HepG2 (cell line): ENCODE results near the gene FANCG. TPM values are rescaled to one million over a fixed set of nuclear protein-coding genes. Genes with fewer than 3 reads are reported as not detected.

Source experiments
- ATAC-seq: fragments of 200-7000 bp; cut with Tn5 transposase; 3 replicates; pipeline ENCODE4 v1.9.1; 2020; ENCODE audit warnings: mild to moderate bottlenecking, moderate library complexity
- BruUV-seq: library from RNA; stranded (reverse); fragments of 400-500 nt; replicated peaks from 2 replicates; lab custom pipeline; 2021; lab: Mats Ljungman, UMichigan
- CTCF ChIA-PET: fragments of 300-600 bp; formaldehyde crosslinking; extraction: SDS; loops from one replicate; lab custom pipeline; 2021; ENCODE audit warnings: low total read pairs, inconsistent platforms, low intra/inter-chr PET ratio; lab: Yijun Ruan, JAX
- POLR2A ChIA-PET: fragments of 350-600 bp; sonication (Branson Sonifier 250); formaldehyde crosslinking; loops from one replicate; lab custom pipeline; 2020; ENCODE audit warnings: antibody characterized with exemption, inconsistent platforms; lab: Yijun Ruan, JAX
- DNase-seq: peaks from one replicate; pipeline ENCODE4 v3.0.0-alpha.2; 2015; ENCODE audit warnings: low spot score
- FAIRE-seq: peaks from 3 replicates; lab custom pipeline; 2011; peaks lifted over from hg19 to GRCh38; lab: Jason Lieb, UNC
- H2AFZ ChIP-seq: one replicate; pipeline ENCODE4 v1.6.1; 2011; ENCODE audit warnings: low read length, inconsistent platforms
- H3K27ac ChIP-seq: fragments of 300-600 bp; 3 replicates; pipeline ENCODE4 v1.8.0; 2011; ENCODE audit warnings: mixed run types, mild to moderate bottlenecking, mixed read lengths, low read length, inconsistent platforms; ENCODE audit not compliant: insufficient read depth; ENCODE audit errors: extremely low read length
- H3K27me3 ChIP-seq, 2 experiments: fragments of 200-600 bp in 1 of 2; 2 replicates in 1 of 2; 3 replicates in 1 of 2; pipeline versions ENCODE4 v1.6.0 to v1.8.0; 2011; ENCODE audit warnings: low read length in 2 of 2, mild to moderate bottlenecking in 2 of 2, moderate library complexity in 2 of 2, inconsistent platforms in 1 of 2; ENCODE audit not compliant: insufficient read depth in 2 of 2, control insufficient read depth in 1 of 2
- H3K36me3 ChIP-seq, 2 experiments: fragments of 200-600 bp in 1 of 2; replicated peaks in 1 of 2; 2 replicates in 1 of 2; 3 replicates in 1 of 2; pipeline versions ENCODE4 v1.5.1 to v1.8.0; 2011; ENCODE audit warnings: low read length in 2 of 2, inconsistent platforms in 1 of 2; ENCODE audit not compliant: insufficient read depth in 2 of 2, control insufficient read depth in 1 of 2
- H3K4me1 ChIP-seq: 2 replicates; pipeline ENCODE4 v1.5.1; 2012; ENCODE audit warnings: low read length, inconsistent platforms; ENCODE audit not compliant: insufficient read depth
- H3K4me2 ChIP-seq: 2 replicates; pipeline ENCODE4 v1.6.0; 2011; ENCODE audit warnings: low read depth, low read length, inconsistent platforms
- H3K4me3 ChIP-seq, 3 experiments: fragments of 200-600 bp in 1 of 3; sonication (generic), shearing (Covaris generic) in 1 of 3; replicated peaks in 1 of 3; 2 replicates each; pipeline ENCODE4 v1.5.1; 2011 to 2016; ENCODE audit warnings: low read length in 3 of 3, inconsistent platforms in 2 of 3, low read depth in 2 of 3, mild to moderate bottlenecking in 2 of 3, control low read depth in 1 of 3, mixed read lengths in 1 of 3; ENCODE audit not compliant: insufficient read depth in 1 of 3
- H3K79me2 ChIP-seq: one replicate; pipeline ENCODE4 v1.6.1; 2011; ENCODE audit warnings: low read length, inconsistent platforms; ENCODE audit not compliant: insufficient read depth
- H3K9ac ChIP-seq: 2 replicates; pipeline ENCODE4 v1.6.0; 2011; ENCODE audit warnings: mild to moderate bottlenecking, low read depth, low read length, inconsistent platforms; ENCODE audit not compliant: insufficient read depth
- H3K9me3 ChIP-seq: 2 replicates; pipeline ENCODE4 v1.5.1; 2012; ENCODE audit warnings: mild to moderate bottlenecking, low read length
- H4K20me1 ChIP-seq: 2 replicates; pipeline ENCODE4 v1.6.0; 2011; ENCODE audit warnings: inconsistent platforms, mild to moderate bottlenecking, low read length, moderate library complexity; ENCODE audit not compliant: insufficient read depth
- ELF3 ChIP-seq: IDR thresholded peaks from 2 replicates; pipeline ENCODE4 v1.6.1; 2016; ENCODE audit warnings: missing genetic modification reagents, missing compliant biosample characterization
- HNRNPLL ChIP-seq: fragments of 200-400 bp; formaldehyde crosslinking; IDR thresholded peaks from 2 replicates; pipeline ENCODE4 v1.6.1; 2017; ENCODE audit warnings: mild to moderate bottlenecking, low read depth, low read length; ENCODE audit not compliant: poor library complexity, severe bottlenecking
- LCORL ChIP-seq, 2 experiments: fragments of 450-650 bp in 1 of 2; sonication (generic) in 1 of 2; formaldehyde crosslinking in 1 of 2; IDR thresholded peaks; 2 replicates each; pipeline versions ENCODE4 v1.5.0 to v1.6.1; 2017 to 2020; ENCODE audit warnings: antibody characterized with exemption in 1 of 2, missing genetic modification reagents in 1 of 2
- ZNF121 ChIP-seq: sonication (generic); formaldehyde crosslinking; IDR thresholded peaks from 2 replicates; pipeline ENCODE4 v1.5.0; 2020; ENCODE audit warnings: mild to moderate bottlenecking, missing genetic modification reagents
- WGBS: methylation state at CpG from one replicate; pipeline ENCODE4 v1.1.6; 2017; ENCODE audit warnings: low lambda C conversion rate; 5-methylcytosine and 5-hydroxymethylcytosine counted together
- in situ Hi-C: cut with HindIII; loops from 2 replicates; pipeline ENCODE4 v1.10.0; 2017; ENCODE audit warnings: low pct_unique_long_range_greater_than_20kb; ENCODE audit not compliant: extremely low pct_ligation_motif_present
- intact Hi-C: fragments of 100-400 bp; cut with micrococcal nuclease; formaldehyde crosslinking; loops from one replicate; pipeline ENCODE4 v1.10.0; 2022; ENCODE audit not compliant: unreplicated experiment
- polyA plus RNA-seq, 8 experiments: library from polyadenylated mRNA; depleted of rRNA in 3 of 8; stranded (reverse) in 7 of 8; unstranded in 1 of 8; fragments of >200 nt; fragmentation: Illumina TruSeq in 4 of 8; extraction: Trizol in 4 of 8; gene quantifications; 2 replicates each; pipeline versions ENCODE4 v1.2.1 to v1.2.3, GENCODE V29; 2011 to 2016; ENCODE audit warnings: low read depth in 4 of 8, missing spikeins in 1 of 8, mixed read lengths in 1 of 8; ENCODE audit not compliant: insufficient read depth in 1 of 8
- total RNA-seq, 5 experiments: library from RNA; depleted of rRNA; stranded (reverse); fragments of >200 nt; fragmentation: Illumina TruSeq; extraction: Trizol; gene quantifications; 2 replicates each; pipeline ENCODE4 v1.2.3, GENCODE V29; 2016; ENCODE audit warnings: low read depth in 1 of 5
- TF ChIP-seq, protein P1 (sequence below): sonication (generic); formaldehyde crosslinking; IDR thresholded peaks from 2 replicates; pipeline ENCODE4 v1.4.0; 2020; ENCODE audit warnings: mild to moderate bottlenecking, missing genetic modification reagents
- TF ChIP-seq, protein P2 (sequence below): sonication (generic); formaldehyde crosslinking; IDR thresholded peaks from 2 replicates; pipeline ENCODE4 v1.9.0; 2022; ENCODE audit warnings: low read depth, missing genetic modification reagents

The FANCG gene
- total and polyA plus RNA-seq, 2 of the 13 experiments (the other 11 are each of a cell fraction or from before 2014, with no cell fraction given) = 14.4 to 45.1 TPM

DNA sequence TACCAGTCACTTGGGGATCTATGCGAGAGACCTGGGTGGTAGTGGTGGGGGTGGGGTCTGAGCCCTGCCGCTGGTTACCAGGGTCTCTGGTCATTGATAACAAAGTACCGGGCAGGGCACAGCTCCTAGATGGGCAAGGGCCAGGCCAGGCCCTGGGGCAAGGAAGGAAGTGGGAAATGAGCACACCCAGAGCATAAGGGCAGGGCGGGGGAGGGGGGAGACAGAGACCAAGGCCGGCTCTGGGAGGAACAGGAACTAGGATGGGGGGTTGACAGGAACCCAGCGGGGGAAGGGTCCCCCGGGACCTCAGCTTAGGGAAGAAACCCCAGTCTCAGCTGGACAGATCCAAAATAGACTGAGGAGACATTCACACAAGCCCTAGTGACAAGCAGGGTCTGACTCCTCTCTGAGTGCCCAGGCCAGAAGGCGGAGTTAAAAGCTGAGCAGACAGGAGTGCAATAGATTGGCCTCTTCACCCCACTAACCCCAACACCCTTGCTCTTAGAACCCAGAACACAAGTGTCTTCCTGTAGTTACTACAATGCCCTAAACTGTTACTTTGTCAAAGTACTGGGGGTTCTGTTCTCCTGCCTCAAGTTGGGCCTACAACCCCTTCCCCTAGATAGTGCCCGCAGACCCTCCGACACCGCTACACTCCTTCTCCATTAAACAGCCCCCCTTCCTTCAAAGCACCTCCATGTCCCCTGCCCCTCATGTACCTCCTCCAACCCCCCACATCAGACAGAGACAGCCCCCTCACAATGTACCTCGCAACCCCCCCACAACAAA lies 35.3 kb upstream of the FANCG start:
- H3K27me3 ChIP-seq = no peaks in the 10 kb centered on the region; a peak in 1 of 5 replicates
- no peaks in the 10 kb centered on the region for H3K36me3 ChIP-seq
- peak overlapping the region; percentile 78 to 96 (median 79) for H3K4me3 ChIP-seq
- in situ Hi-C loops = loop anchor here (5.0 to 10.0 kb wide), 3 partner anchors 142 to 540 kb away; partner anchors contain the start of genes CCDC107, RMRP and SIT1
- H3K4me1 ChIP-seq = peaks cover 44% of the 10 kb centered on the region
- no TSS peak for BruUV-seq
- FAIRE-seq (no peak), DNase-seq (no peak), ATAC-seq (0 out of 3 replicates have a peak, but pooled peaks have one; percentile 5)
- 5% methylated on average over 11 of the region's 12 CpGs for WGBS
- peak overlapping the region; percentile 62 for H3K9ac ChIP-seq
- ChIA-PET POLR2A (interaction anchor here (0.8 to 2.9 kb wide), 11 partner anchors 12 to 308 kb away, joined by 3 to 34 read pairs (median 6); partner anchors contain the start of genes FANCG, PIGO, STOML2 and UNC13B), CTCF (interaction anchor here (2.9 kb wide), 1 partner anchor 144 kb away, joined by 40 read pairs; no protein-coding TSS in a partner anchor)
- intact Hi-C loops = loop anchor here (1.0 to 5.0 kb wide), 2 partner anchors 47 to 347 kb away; partner anchors contain the start of gene UNC13B
- peak overlapping the region; percentile 48 for H2AFZ ChIP-seq
- H3K9me3 ChIP-seq = no peaks in the 10 kb centered on the region
- no peaks in the 10 kb centered on the region for H4K20me1 ChIP-seq
- peak overlapping the region; percentile 100 for H3K4me2 ChIP-seq
- no peaks in the 10 kb centered on the region for H3K79me2 ChIP-seq
- peak overlapping the region; percentile 56 for H3K27ac ChIP-seq
- no peak for TF ChIP-seq LCORL (IDR thresholded peaks at IDR 0.05)
- TF ChIP-seq LCORL (CRISPR knock-in tag; IDR thresholded peaks at IDR 0.05) = peak; percentile 46
- TF ChIP-seq, protein P1, sequence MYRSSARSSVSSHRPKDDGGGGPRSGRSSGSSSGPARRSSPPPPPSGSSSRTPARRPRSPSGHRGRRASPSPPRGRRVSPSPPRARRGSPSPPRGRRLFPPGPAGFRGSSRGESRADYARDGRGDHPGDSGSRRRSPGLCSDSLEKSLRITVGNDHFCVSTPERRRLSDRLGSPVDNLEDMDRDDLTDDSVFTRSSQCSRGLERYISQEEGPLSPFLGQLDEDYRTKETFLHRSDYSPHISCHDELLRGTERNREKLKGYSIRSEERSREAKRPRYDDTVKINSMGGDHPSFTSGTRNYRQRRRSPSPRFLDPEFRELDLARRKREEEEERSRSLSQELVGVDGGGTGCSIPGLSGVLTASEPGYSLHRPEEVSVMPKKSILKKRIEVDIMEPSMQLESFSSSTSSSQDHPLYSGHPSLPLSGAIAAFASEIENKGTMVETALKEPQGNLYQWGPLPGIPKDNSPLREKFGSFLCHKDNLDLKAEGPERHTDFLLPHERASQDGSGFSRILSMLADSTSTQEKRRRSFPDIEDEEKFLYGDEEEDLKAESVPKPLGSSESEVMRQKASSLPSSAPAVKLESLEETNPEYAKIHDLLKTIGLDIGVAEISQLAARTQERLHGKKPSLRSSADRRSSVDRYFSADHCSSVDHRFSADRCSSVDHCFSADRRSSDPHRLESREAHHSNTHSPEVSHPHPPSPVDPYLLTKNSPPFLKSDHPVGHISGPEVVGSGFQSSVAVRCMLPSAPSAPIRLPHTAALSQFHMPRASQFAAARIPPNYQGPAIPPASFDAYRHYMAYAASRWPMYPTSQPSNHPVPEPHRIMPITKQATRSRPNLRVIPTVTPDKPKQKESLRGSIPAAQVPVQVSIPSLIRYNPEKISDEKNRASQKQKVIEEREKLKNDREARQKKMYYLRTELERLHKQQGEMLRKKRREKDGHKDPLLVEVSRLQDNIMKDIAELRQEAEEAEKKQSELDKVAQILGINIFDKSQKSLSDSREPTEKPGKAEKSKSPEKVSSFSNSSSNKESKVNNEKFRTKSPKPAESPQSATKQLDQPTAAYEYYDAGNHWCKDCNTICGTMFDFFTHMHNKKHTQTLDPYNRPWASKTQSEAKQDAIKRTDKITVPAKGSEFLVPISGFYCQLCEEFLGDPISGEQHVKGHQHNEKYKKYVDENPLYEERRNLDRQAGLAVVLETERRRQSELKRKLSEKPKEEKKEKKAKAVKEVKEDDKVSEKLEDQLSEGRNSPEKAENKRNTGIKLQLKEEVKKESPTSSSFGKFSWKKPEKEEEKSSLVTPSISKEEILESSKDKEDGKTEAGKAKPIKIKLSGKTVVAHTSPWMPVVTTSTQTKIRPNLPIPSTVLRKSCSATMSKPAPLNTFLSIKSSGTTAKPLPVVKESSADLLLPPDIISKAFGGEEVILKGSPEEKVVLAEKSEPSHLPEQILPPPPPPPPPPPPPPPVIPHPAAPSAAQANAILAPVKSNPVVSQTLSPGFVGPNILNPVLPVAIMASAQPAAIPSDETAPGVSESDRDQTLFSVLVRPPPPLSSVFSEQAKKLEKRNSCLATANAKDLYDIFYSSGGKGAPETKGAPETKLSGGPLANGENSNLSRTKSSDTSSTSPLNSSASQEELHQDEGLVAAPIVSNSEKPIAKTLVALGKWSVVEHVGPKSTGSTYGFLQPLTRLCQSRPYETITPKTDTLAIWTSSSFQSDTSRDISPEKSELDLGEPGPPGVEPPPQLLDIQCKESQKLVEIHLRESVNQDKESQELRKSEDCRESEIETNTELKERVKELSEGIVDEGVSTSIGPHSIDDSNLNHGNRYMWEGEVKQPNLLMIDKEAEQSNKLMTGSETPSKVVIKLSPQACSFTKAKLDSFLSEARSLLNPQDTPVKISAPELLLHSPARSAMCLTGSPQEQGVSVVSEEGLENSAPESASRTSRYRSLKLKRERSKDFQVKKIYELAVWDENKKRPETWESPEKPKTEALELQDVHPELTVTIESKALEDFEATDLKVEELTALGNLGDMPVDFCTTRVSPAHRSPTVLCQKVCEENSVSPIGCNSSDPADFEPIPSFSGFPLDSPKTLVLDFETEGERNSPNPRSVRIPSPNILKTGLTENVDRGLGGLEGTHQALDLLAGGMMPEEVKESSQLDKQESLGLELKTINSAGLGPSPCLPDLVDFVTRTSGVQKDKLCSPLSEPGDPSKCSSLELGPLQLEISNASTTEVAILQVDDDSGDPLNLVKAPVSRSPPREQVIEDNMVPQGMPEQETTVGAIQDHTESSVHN (CRISPR knock-in tag) = no peak
- TF ChIP-seq, protein P2, sequence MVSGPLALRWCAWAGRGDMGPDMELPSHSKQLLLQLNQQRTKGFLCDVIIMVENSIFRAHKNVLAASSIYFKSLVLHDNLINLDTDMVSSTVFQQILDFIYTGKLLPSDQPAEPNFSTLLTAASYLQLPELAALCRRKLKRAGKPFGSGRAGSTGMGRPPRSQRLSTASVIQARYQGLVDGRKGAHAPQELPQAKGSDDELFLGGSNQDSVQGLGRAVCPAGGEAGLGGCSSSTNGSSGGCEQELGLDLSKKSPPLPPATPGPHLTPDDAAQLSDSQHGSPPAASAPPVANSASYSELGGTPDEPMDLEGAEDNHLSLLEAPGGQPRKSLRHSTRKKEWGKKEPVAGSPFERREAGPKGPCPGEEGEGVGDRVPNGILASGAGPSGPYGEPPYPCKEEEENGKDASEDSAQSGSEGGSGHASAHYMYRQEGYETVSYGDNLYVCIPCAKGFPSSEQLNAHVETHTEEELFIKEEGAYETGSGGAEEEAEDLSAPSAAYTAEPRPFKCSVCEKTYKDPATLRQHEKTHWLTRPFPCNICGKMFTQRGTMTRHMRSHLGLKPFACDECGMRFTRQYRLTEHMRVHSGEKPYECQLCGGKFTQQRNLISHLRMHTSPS = peak; percentile 38; the same call in 1 of the 2 replicates
- TF ChIP-seq ELF3 (CRISPR knock-in tag) = peak; percentile 14; the same call in 1 of the 2 replicates
- TF ChIP-seq HNRNPLL = no peak
- no peak for TF ChIP-seq ZNF121 (CRISPR knock-in tag)
